HL-60/S4 treated with retinoic acid at 250 ng/mL for 4 days and 3 days (cell line): ENCODE data around the gene RASEF.
"Not testable (repeated sequence)": the region's sequence is repeated elsewhere in the genome, so short reads cannot be mapped to it uniquely, and the experiment has no call there.

ENCODE experiments used
- in situ Hi-C: fragments of 300-500 bp; cut with MboI; formaldehyde crosslinking; loops from 2 replicates; pipeline ENCODE4 v1.7.0; 2022; ENCODE audit warnings: low sequenced_read_pairs

Gene RASEF

DNA sequence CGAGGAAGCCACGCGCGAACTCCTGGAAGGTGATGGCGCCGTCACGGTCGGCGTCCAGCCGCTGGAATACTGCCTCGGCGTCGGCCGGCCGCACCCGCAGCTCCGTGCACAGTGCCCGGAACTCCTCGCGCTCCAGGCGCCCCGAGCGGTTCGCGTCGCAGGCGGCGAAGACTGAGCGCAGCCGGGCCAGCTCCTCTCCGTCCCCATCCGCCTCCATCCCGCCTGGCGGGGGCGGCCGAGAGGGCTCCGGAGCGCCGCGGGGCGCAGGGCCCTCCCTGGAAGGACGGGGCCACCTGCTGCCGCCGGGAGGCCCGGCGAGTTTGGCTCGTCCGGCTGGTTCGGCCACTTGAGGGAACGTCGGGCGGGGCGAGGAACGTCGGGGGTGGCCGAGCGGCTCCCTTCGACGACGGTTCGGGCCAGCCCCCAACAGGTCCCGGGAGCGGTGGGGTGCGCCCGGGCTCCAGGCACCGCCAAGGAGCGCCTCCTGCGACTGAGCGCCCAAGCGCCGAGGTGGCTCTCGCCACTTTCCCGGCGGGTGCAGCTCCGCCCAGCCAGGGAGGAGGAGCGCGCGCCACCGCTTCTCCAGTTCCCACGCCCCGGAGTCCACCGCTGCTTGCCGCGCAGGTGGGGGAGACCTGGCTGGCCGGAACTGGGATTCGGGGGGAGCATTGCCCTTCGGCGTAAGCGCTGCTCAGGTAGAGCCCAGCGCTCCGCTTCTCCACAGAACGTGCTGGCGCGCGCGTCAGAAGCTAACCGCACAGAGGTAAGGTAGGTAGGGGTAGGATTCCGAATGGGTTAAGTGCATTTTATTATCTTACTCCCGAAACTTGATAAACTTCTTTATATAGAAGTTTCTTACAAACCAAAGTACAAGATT is at the start of gene RASEF:
Gene RASEF (minus strand): TSS at position 492 of the 877 bp plus-strand sequence. CDS start 275 bp downstream, at position 217.
- in situ Hi-C loops = no loop called here

DNA sequence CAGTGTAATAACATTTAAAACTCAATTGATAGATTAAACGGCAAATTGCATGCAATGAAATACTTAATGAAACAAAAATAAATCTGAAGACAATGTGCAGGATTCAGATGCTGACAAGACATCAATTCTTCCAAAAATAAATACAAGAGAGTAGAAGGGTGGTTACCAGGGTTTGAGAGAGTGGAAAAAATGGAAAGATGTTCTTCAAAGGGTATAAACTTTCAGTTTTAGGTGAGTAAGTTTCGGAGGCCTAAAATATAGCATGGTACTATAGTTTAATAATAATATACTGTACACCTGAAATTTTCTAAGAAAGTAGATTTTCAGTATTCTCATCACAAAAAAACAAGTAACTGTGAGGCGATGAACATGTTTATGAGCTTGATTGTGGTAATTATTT is 48.2 kb upstream of the RASEF start:
- in situ Hi-C loops = no loop called here

DNA sequence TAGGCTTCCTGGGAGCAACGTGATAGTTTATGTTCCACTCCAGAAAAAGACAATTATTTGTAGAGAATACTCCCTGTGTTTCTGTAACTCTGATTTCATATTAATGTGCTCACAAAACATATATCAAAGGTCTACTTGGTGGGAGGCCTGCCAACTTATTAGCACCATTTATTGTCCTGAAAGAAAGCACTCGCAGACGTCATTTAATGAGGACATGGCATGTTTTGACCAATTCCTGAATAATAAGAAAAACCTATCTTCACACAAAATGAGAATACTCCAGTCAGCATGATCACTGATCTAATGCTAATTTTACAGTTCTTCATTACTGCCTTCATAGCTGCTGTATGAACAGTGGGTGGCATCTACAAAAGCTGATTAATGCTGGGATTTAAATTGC is 46.4 kb upstream of the RASEF start:
- in situ Hi-C loops = no loop called here

DNA sequence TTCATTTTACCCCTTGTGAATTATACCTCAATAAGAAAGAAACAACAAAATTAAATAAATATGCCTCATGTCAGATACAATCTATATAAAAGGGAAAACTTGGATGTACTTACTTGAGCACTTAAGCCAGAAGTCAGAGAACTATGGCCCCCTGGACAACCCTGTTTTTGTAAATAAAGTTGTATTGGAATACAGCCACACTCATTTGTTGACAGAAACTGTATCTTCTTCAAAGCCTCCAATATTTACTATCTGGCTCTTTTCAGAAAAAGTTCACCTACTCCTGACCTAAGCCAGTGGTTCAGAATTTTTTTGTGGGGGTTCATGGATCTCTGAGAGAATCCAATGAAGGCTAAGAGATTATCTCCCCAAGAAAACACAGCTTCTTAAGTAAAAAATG is 45.3 kb upstream of the RASEF start:
- in situ Hi-C loops = no loop called here

DNA sequence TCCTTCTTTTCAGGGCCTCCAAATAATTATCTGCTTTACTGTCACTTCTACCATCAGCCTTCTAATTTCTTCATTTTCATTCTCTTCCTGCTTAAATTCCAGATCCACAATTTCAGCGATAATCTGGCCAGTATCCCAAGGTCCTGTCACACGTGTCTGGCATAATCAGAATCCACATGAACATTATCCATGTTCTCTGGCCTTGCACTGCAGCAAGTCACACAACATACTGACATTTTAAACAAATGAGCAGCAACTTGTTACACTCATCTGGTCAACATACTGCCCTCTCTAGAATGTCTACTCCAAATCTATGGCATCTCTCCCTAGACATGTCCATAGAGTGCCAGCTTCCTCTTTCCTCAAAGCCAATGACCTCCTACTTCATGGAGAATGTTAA is 43.8 kb upstream of the RASEF start:
- in situ Hi-C loops = no loop called here

DNA sequence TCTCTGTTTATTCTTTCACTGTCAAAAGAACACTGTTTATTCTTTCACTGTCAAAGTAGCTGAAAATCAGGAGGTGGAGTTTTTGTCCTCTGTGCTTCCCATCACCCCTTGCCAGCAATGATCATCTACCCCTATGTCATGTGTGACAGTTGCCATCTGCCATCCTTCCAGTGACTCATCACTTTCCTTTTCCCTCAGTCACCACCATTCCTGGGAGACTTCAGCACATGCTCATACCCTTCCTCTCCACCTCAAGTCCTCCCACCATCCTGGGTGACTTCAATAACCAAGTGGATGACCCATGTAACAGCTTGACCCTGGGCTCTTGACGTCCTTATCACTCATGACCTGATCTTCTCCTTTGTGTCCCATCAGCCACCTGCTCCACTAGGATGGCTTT is 43.3 kb upstream of the RASEF start:
- in situ Hi-C loops = no loop called here

DNA sequence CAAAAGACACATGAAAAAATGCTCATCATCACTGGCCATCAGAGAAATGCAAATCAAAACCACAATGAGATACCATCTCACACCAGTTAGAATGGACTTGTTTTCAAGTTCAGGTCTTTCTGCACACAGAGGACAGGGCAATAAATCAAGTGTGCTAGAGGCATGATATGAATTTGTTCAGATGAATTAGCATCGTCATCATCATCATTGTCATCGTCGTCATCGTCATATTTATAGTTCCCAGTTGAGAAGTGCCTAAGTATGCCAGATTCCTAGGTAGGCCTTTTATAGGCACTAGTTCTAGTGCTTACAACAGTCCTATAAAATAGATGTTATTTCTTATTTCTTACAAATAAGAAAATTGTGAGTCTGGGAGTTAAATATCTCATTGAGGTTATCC is 34.7 kb upstream of the RASEF start:
- in situ Hi-C loops = no loop called here

DNA sequence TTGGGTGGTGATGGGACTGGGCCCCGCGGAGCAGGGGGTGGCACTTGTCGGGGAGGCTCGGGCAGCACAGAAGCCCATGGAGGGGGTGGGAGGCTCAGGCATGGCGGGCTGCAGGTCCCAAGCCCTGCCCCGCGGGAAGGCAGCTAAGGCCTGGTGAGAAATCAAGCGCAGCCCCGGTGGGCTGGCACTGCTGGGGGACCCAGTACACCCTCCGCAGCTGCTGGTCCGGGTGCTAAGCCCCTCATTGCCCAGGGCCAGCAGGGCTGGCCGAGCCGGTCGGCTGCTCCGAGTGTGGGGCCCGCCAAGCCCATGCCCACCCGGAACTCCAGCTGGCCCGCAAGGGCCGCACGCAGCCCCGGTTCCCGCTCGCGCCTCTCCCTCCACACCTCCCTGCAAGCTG is 30.4 kb upstream of the RASEF start:
- in situ Hi-C loops = not testable (repeated sequence)

DNA sequence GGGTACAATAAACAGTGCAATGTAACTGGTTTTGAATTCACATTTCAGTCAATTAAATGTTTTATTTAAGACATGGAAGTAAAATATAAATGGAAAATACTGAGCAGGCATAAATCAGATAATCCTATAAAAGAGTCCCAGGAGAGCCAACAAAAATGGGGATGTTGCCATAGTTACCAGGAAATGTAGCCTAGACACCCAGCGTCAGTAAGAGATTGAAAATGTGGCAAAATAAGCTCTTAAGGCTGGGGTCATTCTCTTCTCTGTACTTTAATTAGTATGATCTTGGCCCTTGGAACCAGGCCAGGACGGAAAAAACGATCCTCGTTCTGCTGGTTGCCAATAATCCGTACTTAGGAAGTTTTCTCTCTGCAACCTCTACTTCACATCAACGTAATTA is 18.9 kb upstream of the RASEF start:
- in situ Hi-C loops = no loop called here

DNA sequence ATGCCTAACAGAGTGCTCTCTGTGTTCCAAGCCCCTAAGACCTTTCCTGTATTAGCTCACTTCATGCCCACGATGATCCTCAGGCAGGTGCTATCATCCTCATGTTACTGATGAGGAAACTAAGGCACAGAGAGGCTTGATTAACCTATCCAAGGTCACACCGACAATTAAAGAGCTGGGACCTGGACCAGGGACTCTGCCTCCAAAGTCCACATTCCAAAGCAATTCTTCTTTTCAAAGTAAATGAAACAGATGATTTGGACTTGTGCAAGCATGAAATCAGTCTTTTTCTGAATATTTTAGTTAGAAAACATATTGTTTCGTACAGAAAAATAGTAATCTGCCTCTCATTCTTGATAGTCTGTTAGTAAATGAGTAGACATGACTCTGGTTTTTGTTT is 18.1 kb upstream of the RASEF start:
- in situ Hi-C loops = no loop called here

DNA sequence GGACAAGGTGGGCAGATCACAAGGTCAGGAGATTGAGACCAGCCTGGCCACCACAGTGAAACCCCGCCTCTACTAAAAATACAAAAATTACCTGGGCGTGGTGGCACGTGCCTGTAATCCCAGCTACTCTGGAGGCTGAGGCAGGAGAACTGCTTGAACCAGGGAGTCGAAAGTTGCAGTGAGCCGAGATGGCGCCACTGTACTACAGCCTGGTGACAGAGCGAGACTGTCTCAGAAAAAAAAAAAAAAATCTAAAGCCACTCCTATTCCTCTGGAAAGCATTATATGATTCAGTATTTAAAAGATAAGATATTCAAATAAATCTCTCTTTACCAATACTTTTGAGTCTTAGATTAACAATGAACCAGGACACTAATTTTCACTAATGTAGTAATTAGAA is 13.0 kb upstream of the RASEF start:
- in situ Hi-C loops = not testable (repeated sequence)

DNA sequence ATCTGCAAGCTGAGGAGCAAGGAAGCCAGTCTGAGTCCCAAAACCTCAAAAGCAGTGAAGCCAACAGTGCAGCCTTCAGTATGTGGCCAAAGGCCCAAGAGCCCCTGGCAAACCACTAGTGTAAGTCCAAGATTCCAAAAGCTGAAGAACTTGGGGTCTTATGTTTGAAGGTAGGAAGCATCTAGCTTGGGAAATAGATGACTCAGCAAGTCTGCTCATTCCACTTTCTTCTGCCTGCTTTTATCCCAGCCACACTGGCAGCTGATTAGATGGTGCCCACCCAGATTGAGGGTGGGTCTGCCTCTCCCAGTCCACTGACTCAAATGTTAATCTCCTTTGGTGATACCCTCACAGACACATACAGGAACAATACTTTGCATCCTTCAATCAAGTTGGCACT is 9.6 kb upstream of the RASEF start:
- in situ Hi-C loops = not testable (repeated sequence)

DNA sequence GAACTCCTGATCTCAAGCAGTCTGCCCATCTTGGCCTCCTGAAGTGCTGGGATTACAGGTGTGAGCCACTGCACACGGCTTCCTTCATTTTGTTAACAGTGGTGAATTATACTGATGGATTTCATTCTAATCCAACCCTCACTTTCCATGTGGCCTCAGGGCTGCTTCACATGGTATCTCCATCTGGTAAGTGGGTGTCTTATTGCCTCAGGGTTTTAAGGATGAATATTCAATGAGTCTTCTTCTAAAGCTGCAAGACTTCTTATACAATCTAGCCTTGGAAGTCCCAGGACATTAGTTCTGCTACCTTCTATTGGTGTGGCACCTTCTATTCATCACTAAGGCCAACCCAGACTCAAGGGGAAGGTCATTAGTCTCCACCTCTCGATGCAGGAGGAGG is 8.7 kb upstream of the RASEF start:
- in situ Hi-C loops = no loop called here

DNA sequence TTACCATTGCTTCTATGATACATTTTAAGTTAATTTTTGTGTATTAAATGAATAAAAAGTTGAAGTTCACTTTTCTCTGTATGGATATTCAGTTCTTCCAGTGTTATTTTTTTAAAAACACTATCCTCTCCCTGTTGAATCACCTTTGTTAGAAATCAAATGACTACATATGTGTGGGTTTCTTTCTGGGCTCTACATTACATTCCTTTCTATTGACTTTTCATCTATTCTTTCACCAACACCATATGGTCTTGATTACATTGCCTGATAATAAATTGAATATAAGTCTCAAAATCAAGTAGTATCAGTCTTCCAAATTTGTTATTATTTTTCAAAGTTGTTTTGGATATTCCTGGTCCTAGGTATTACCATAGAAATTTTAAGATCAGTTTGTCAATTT is 7.3 kb upstream of the RASEF start:
- in situ Hi-C loops = no loop called here

DNA sequence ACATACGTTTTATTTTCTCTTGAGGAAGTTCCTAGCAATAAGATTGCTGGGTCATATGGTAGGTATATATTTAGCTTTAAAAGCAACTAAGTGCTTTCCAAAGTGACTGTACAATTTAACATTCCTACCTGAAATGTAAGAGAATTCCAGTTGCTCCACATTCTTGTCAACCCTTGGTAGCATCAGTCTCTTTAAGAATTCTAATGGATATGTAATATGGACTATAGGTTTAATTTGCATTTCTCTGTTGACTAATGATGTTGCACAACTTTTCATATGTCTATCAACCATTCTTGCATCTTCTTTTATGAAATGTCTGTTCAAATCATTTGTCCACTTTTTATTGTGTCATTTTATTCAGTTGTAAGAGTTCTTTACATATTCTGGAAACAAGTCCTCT is 6.7 kb upstream of the RASEF start:
- in situ Hi-C loops = no loop called here

DNA sequence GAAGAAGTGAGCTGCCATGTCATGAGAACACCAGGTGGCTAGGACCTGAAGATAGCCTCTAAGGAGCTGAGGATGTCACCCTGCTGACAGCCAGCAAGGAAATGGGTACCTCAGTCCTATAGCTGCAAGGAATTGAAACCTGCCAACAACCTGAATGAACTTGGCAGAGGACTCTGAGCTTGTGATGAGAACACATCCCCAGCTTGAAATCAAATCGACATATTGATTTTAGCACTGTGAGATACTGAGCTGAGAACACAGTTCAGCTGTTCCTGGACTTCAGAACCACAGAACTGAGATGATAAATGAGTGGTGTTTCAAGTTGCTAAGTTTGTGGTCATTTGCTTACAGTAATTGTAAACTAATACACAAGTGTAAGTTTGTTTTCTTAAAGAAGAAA is 5.5 kb upstream of the RASEF start:
- in situ Hi-C loops = no loop called here

DNA sequence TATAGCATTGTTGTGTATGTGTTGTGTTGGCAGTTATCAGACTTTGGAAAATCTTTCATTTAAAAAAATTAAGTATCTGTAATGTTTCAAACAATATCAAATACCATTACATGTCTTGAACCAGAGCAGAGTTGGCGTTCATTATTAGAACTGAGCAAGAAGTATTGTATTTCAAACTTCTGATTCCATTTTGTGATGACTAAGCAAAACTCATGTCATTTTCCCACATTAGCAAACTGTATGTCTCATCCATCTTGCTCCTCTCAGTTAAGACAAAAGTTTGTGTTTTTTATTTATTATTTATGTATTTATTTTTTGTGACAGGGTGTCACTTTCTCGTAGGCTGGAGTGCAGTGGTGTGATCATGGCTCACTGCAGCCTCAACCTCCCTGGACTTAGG is 4.6 kb upstream of the RASEF start:
- in situ Hi-C loops = no loop called here

DNA sequence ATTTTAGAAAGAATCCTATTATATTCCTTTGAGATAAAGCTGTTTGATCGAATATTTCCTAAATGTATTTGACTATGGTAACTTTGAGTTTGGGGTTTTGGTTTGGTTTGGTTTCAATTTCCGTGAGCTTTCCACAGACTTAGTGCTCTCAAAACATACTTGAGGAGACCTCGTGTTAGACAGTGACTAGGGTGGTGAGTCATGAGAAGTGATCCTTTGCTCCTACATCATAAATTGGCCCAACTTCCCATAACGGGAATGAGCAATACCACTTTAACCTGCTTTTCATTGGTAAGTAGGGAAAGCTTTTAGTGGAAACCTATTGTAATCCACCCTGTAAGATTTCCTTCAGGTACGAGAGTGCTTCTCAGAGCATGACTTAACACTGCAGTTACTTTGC is 3.8 kb upstream of the RASEF start:
- in situ Hi-C loops = no loop called here

DNA sequence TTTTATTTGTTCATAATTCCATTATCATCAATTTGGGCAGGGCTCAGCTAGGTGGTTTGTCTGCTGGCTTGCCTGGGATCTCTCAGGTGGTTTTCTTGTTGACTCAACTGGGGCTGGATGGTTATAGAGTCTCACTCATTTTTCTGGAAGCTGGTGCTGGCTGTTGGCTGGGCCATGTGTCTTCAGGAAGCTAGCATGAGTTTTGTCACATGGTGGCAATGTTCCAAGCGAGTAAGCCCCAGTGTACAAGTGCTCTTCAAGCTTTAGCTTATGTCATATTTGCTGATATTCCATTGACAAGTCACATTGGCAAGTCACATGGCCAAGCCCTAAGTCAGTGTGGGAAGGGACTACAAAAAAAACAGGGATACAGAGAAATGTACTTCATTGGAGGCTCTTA is 2.3 kb upstream of the RASEF start:
- in situ Hi-C loops = no loop called here

DNA sequence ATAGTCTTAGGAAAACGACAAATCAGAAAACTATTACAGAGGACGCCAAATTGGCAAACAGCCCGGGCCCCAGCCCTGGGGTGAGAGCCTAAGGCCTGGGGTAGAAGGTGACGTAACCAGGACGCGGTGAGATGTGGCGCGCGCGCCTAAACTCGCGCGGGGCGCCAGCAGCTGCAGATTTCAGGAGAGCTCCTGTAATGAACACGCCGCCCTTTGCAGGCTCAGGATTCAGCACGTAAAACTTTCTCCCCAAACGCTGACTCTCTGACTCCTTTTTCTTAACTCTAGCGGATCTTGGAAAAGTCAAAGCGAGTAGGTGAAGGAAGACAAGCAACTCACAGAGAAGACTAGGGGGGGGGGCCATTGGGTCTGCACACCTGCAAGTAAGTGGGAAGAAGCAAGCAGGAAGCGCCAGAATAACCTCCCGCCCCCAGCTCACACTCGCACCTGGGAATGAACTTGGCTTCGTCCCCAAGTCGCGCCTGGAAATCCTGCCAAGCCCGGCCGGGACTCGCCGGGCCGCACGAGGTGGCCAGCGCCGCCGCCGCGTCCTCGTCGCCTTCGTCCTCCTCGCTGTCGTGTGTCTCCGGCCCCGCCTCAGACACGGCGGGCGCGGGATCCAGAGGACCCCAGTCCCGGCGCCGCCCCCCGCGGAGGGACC is 822 bp downstream of the RASEF start:
- in situ Hi-C loops = no loop called here

DNA sequence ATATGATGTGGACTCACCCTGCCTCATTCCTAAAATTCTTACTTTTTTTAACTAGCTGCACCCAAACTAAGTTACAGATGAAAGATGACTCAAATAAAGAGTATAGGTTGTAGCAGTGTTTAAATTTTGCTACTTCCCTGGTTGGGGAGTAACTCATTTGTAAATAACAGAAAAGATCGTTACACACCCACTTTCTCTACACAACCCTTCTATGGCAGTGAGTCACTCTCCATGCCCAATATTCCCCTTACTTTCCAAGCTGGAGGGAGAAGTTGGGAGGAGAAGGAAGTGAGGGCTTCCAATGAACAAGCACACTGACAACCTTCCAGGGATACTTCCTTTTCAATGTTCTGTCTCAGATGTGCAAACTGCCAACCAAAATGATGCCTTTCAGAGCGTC is 1.9 kb downstream of the RASEF start:
- in situ Hi-C loops = no loop called here

DNA sequence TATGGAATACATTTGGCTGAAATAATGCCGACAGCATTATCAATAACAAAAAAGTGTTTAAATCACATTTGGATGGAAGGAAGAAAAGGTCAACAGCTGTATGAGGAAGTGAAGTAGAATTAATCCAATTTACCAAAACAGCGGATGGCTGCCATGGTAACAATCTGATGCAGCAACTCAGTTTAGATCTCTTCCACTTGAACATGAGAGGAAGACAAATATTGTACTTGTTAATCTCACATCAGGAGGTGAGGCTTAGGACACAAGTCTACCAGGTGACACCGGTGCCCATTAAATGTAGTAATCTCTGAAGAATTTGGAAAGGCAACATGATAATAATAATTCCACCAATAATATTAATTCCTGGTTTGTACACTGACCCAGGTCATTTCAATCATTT is 2.4 kb downstream of the RASEF start:
- in situ Hi-C loops = no loop called here

DNA sequence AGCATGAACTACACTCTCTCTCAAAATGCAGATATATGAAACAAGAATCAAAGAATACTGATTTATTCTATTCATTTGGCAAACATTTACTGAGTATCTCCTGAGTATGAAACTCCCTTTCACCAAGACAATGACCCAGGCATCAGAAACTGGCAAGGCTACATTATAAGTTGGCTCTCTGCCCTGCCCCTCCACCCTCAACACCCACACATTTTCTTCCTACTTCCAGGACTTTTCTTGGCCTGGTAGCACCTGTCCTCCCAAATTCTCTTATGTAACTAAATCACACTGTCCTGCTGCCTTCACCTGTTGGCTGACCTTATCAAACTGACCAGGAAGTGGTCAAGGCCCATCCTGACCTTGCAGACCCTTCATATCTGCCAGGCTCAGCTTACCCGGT is 3.5 kb downstream of the RASEF start:
- in situ Hi-C loops = no loop called here
